Measurements from ENCODE around the gene PEAR1.

Gene PEAR1

GRCh38 chr1:156859523-156860112, 33.9 kb upstream of the PEAR1 start:
- no peak for DNase-seq (ENCODE audit: insufficient read length, low spot score)
- FAIRE-seq, result no peak

DNA sequence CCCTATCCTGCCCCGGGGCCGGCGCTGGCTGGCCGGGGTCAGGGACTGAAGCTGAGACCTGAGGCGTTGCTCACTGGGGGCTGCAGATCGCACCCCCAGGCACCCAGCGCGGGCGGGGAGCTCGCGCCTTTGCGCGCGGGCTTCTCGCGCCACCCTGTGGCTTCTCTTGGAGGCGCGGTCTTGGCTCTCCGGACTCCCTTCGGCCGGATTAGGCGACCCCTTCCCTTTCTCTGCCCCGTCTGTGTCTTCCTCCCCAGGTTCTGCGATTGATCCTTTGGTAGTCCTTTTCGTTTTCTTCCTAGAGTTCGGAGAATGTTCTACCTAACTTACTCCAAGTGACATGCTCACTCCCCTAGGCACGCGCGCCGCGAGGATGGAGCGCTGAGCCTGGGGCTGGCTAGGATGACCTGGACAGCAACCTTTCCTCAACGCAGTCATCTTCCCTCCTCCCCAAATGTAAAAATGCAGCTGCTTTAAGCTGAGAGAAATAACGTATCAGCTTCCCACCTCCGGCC, 33.3 kb upstream of the PEAR1 start:
- DNase-seq (ENCODE audit: insufficient read length, low spot score) (peak; percentile 81), FAIRE-seq (no peak)

GRCh38 chr1:156860628-156861423, 32.7 kb upstream of the PEAR1 start, which contains the start of gene NTRK1:
TSS of gene NTRK1 (plus strand) at chr1:156860865. CDS start at chr1:156860935, 70 bp downstream.
- DNase-seq (ENCODE audit: insufficient read length, low spot score) (peak; percentile 64), FAIRE-seq (no peak)

DNA sequence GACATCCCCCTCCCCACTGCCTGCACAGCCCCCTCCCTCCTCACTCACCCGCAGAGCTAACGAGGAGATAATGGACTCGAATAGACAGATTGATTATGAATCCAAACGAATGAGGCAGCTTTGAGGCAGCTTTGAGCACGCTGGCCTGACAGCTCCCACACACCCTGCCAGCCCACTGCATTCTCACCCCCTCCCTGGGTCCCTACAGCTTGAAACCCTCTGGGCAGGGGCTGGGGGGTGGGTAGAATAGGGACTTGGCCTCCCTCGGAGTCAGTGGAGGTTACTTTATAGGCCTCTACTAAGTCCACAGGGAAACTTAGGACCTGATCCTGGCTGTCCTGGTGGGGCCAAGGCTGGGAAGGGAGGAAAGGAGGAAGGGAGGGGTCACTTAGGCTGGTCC, 30.9 kb upstream of the PEAR1 start:
- FAIRE-seq (no peak), DNase-seq (ENCODE audit: insufficient read length, low spot score) (no peak)

DNA sequence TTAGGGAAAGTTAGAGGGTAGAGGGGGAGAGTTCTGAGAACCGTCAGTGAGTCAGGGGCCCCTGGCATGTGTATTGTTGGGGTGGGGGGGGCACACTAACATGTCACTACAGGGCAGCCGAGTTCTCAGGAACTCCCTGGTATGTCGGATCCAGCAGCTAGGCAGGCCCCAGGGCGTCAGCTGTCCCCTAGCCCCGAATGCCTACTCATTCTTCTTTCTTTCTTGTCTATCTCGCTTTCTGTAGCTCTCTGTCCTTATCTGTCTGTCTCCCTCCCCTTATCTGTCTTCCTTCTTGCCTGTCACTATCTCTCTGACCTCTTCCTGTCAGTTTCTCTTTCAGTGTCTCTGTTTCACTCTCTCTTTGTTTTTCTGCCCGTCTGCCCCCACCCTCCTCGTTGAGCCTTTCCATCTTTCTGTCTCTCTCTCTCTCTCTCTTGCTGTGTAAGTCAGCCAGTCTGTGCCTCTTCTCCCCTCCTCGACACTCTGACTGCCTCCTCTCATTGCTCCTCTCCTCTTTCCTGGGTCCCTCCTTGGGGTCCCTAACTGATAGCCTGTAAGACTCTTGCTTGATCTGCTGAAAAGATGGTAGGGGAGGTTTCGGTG, 30.4 kb upstream of the PEAR1 start:
- no peak for FAIRE-seq
- no peak for DNase-seq (ENCODE audit: insufficient read length, low spot score)

- no peak for FAIRE-seq
Measured at GRCh38 chr1:156863631-156864030, 29.9 kb upstream of the PEAR1 start.

DNA sequence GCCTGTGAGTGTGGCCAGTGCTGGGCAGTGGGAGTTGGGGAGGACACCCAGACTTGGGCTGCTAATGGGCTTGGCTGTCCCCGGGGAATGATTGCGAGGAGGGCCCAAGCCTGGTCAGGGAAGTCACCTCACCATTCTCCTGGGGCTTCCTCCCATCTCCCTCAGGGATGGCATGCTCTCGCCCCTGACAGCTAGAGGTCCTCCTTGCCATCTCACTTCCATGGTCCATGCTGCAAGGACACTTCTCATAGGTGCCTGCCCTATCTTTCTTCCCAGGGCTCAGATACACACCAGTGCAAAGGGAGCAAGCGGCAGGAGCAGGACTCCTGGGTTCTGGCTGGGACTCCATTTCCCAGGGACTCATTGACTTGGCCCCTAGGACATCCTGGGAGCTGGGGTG, 28.7 kb upstream of the PEAR1 start:
- no peak for DNase-seq (ENCODE audit: insufficient read length, low spot score)
- FAIRE-seq, result no peak

More at GRCh38 chr1:156863631-156864030, 29.9 kb upstream of the PEAR1 start:
- DNase-seq (ENCODE audit: insufficient read length, low spot score), result no peak

- DNase-seq (ENCODE audit: insufficient read length, low spot score) (no peak), FAIRE-seq (no peak)
Measured at GRCh38 chr1:156865258-156865657, 28.3 kb upstream of the PEAR1 start.

GRCh38 chr1:156865865-156866248, 27.7 kb upstream of the PEAR1 start:
- DNase-seq (ENCODE audit: insufficient read length, low spot score), result no peak

DNA sequence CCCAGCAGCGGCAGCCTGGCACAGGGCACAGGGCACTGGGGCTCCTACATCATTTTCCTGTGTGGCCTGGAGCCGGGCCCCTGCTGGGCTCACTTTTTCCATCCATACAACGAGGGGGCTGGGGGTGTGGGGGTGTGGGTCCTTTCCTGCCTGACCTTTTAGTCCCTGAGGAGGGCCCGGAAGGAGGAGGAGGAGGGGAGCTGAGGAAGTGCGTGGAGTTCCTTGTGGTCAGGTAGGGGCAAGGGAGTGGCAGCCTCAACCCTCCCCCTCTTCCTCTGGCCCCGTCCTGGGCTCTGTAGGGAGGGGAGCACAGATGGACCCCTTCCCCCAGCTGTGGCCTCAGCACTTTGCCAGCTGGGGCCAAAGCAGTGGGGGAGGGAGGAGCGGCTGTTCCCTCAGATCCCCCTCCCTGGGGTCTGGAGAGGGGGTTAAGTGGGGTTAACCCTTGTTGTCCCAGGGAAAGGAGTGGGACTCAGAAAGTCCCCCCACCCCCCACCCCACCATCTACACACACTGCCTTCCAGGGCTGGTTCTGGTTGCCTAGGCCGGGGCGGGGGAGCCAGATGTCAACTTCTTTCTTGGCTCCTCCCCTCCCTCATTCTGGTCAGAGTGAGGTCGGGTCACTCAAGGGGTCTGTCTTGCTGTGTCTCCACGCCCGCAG, 27.1 kb upstream of the PEAR1 start:
- FAIRE-seq (no peak), DNase-seq (ENCODE audit: insufficient read length, low spot score) (no peak)

More at GRCh38 chr1:156865865-156866248, 27.7 kb upstream of the PEAR1 start:
- FAIRE-seq, result no peak

- no peak for DNase-seq (ENCODE audit: insufficient read length, low spot score)
- FAIRE-seq, result no peak
Measured at GRCh38 chr1:156868341-156868740, 25.2 kb upstream of the PEAR1 start.

- DNase-seq (ENCODE audit: insufficient read length, low spot score), result no peak
- no peak for FAIRE-seq
Measured at GRCh38 chr1:156869455-156869854, 24.1 kb upstream of the PEAR1 start.

- DNase-seq (ENCODE audit: insufficient read length, low spot score) (no peak), FAIRE-seq (no peak)
Measured at GRCh38 chr1:156873659-156874058, 19.9 kb upstream of the PEAR1 start.

DNA sequence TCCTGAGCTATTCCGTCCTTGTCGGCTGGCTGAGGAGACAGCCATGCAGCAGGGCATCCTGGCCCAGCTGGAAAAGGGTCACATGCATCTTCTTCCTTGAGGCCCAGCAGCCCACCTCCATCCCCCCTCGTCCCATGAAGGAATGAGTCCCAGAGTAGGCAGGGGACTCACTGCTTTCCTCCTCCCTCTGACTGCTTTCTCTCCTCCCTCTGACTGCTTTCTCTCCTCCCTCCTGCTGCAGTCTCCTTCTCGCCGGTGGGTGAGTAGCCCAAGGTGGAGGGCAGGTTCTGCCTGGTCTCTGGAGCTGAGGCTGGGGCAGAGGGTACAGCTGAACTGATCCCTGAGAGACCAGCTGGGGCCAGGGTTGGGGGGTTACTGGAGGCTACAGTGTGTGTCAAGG, 19.4 kb upstream of the PEAR1 start:
- no peak for FAIRE-seq
- no peak for DNase-seq (ENCODE audit: insufficient read length, low spot score)

DNA sequence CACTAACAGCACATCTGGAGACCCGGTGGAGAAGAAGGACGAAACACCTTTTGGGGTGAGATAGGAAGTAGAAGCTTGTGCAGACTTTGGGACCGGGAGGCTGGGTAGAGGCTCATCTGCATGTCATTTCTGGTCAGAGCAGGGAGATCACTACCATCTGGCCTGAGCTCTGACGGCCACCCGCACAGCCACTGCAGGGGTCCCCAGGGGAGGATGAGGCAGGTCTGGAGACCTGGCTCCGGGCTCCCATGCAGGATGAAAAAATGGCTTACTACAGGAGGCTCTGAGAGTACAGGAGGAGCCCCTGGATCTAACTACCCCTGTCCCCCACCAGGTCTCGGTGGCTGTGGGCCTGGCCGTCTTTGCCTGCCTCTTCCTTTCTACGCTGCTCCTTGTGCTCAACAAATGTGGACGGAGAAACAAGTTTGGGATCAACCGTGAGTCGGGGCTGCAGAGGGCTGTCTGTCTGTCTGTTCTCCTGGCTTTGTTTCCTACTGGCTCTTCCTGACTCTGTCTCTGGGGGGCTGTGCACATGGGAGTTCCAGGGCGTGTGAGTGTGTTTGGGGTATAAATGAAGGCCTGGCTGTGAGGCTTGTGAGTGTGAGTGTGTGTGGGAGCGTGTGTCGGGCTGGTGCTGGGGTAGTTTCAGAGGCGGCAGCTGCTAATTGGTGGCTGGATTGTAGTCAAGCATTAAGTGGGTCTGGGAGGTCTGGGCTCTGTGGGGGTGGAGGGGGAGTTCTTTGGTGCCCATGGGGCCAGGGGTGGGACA, 18.8 kb upstream of the PEAR1 start:
- DNase-seq (ENCODE audit: insufficient read length, low spot score) (no peak), FAIRE-seq (no peak)

- no peak for DNase-seq (ENCODE audit: insufficient read length, low spot score)
- no peak for FAIRE-seq
Measured at GRCh38 chr1:156875341-156875615, 18.2 kb upstream of the PEAR1 start.

DNA sequence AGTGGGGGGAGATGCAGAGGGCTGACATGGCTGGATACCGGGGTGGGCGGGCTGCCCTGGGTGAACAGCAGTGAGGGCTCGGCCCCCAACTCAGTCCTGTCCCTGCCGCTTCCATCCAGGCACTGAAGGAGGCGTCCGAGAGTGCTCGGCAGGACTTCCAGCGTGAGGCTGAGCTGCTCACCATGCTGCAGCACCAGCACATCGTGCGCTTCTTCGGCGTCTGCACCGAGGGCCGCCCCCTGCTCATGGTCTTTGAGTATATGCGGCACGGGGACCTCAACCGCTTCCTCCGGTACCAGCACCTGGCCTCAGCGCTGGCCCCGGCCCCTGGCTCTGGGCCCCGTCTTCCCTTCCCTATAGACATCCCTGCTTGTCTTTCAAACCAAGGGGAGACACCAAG, 17.2 kb upstream of the PEAR1 start:
- DNase-seq (ENCODE audit: insufficient read length, low spot score) (no peak), FAIRE-seq (no peak)

- no peak for DNase-seq (ENCODE audit: insufficient read length, low spot score)
- FAIRE-seq, result no peak
Measured at GRCh38 chr1:156877433-156878170, 15.9 kb upstream of the PEAR1 start.

DNA sequence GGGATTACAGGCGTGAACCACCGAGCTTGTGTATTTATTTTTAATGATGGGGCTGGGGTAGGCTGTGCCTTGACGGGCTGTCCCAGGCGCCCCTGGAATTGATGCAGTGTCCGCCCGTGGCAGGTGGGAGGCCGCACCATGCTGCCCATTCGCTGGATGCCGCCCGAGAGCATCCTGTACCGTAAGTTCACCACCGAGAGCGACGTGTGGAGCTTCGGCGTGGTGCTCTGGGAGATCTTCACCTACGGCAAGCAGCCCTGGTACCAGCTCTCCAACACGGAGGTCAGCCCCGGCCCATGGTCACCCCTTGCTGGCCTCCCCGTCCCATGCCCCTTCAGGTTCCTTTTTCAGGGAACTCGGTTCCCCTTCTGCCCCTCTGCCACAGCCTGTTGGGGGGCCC, 13.6 kb upstream of the PEAR1 start:
- no peak for FAIRE-seq

GRCh38 chr1:156880473-156880872, 13.0 kb upstream of the PEAR1 start:
- FAIRE-seq (no peak), DNase-seq (ENCODE audit: insufficient read length, low spot score) (no peak)

More for the DNA sequence above, 13.6 kb upstream of the PEAR1 start:
- no peak for DNase-seq (ENCODE audit: insufficient read length, low spot score)
